Ascending aorta (tissue), 2 donors: Measurements from ENCODE around the gene CTU1. TPM values are rescaled to one million over a fixed set of nuclear protein-coding genes. Genes with fewer than 3 reads are reported as not detected.
"Not testable (repeated sequence)": the region's sequence is repeated elsewhere in the genome, so short reads cannot be mapped to it uniquely, and the experiment has no call there.

Experiments
- DNase-seq, 2 donors: peaks; one replicate each; pipeline ENCODE4 v3.0.0-alpha.2; 2019; ENCODE audit warnings: low spot score in 2 of 2
- H3K27ac ChIP-seq, 2 donors: fragments of 200-600 bp; sonication (generic); one replicate each; pipeline ENCODE4 v1.5.1; 2016 to 2017; ENCODE audit warnings: mild to moderate bottlenecking in 1 of 2
- H3K27me3 ChIP-seq: fragments of 200-600 bp; sonication (generic); one replicate; pipeline ENCODE4 v1.5.1; 2017
- H3K36me3 ChIP-seq, 2 donors: fragments of 200-600 bp; sonication (generic); one replicate each; pipeline ENCODE4 v1.5.1; 2016
- H3K4me1 ChIP-seq, 2 donors: fragments of 200-600 bp; sonication (generic); one replicate each; pipeline ENCODE4 v1.5.1; 2016 to 2017; ENCODE audit warnings: mild to moderate bottlenecking in 1 of 2
- H3K4me3 ChIP-seq, 2 donors: fragments of 200-600 bp; sonication (generic); one replicate each; pipeline ENCODE4 v1.5.1; 2016 to 2017; ENCODE audit warnings: mild to moderate bottlenecking in 1 of 2
- H3K9me3 ChIP-seq, 2 donors: fragments of 200-600 bp; sonication (generic); one replicate each; pipeline ENCODE4 v1.5.1; 2016
- CTCF ChIP-seq, 3 experiments: fragments of 200-600 bp in 2 of 3; fragments of 450-650 bp in 1 of 3; sonication (generic) in 2 of 3; IDR thresholded peaks; one replicate each; pipeline ENCODE4 v1.5.1; 2016 to 2019; ENCODE audit warnings: antibody characterized with exemption in 3 of 3, mild to moderate bottlenecking in 1 of 3, moderate library complexity in 1 of 3
- intact Hi-C: fragments of 100-400 bp; cut with DNase I; formaldehyde crosslinking; loops from one replicate; pipeline ENCODE4 v1.15.1; 2023
- total RNA-seq: library from RNA; depleted of rRNA; stranded (reverse); fragments of >200 nt; gene quantifications from one replicate; pipeline ENCODE4 v1.1.0, GENCODE V29; 2016

CTU1 gene
- total RNA-seq, 1 donor from 2014 or later = 8.9 TPM

- intact Hi-C loops = no loop called here
- no peaks in the 10 kb centered on the region for H3K27me3 ChIP-seq
- DNase-seq = no peak
- H3K27ac ChIP-seq = no peak overlapping the region
- H3K4me1 ChIP-seq = no peaks in the 10 kb centered on the region
- no peak for TF ChIP-seq CTCF (IDR thresholded peaks at IDR 0.05)
- H3K4me3 ChIP-seq = no peak overlapping the region
- no peaks in the 10 kb centered on the region for H3K36me3 ChIP-seq
- H3K9me3 ChIP-seq = no peaks in the 10 kb centered on the region
Measured at GRCh38 chr19:51147663-51148062, 39.5 kb upstream of the CTU1 start.

DNA sequence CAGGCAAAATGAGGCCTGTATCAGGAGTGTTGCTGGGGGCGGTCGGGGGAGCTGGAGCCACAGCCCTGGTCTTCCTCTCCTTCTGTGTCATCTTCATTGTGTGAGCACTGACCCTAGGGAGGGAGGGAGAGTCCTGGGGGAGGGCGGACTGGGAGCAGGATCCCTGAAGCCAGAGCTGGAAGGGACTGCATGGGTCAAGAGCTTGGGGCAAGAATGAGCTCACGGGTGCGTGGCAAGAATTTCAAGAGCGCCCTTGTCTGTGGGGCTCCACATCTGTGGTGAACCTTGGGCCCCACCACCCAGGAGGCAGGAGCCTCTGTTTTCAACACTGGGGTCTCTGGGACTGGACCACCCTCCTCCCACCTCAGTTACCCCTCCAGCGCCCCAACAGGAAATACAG is 38.5 kb upstream of the CTU1 start:
- H3K36me3 ChIP-seq = no peaks in the 10 kb centered on the region
- H3K4me3 ChIP-seq = no peak overlapping the region
- intact Hi-C loops = no loop called here
- H3K27ac ChIP-seq = no peak overlapping the region
- DNase-seq = no peak
- no peaks in the 10 kb centered on the region for H3K9me3 ChIP-seq
- no peaks in the 10 kb centered on the region for H3K4me1 ChIP-seq
- H3K27me3 ChIP-seq = no peaks in the 10 kb centered on the region
- TF ChIP-seq CTCF (IDR thresholded peaks at IDR 0.05) = no peak

DNA sequence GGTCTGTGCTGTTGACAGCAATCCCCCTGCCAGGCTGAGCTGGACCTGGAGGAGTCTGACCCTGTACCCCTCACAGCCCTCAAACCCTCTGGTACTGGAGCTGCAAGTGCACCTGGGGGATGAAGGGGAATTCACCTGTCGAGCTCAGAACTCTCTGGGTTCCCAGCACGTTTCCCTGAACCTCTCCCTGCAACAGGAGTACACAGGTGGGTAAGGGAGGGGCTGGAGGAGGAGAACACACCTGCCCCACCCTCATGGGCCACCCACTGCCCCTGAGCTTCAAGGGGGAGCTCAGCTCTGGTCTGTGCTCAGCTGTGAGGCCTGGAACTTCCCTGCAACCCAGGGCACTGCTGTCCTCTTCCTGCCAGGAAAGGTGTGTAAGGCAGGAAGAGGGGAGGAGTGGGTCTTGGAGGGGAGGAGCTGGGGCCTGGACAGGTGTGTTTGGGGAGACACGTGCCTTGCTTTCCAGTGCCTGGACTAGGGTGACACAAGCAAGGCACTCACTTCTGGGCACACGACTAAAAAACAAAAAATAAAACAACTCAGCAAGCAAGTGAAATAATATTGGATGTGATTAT is 37.8 kb upstream of the CTU1 start:
- no peak for TF ChIP-seq CTCF (IDR thresholded peaks at IDR 0.05)
- no peaks in the 10 kb centered on the region for H3K9me3 ChIP-seq
- H3K4me1 ChIP-seq = no peaks in the 10 kb centered on the region
- DNase-seq = no peak
- intact Hi-C loops = no loop called here
- no peak overlapping the region for H3K27ac ChIP-seq
- no peaks in the 10 kb centered on the region for H3K36me3 ChIP-seq
- H3K4me3 ChIP-seq = no peak overlapping the region
- no peaks in the 10 kb centered on the region for H3K27me3 ChIP-seq

DNA sequence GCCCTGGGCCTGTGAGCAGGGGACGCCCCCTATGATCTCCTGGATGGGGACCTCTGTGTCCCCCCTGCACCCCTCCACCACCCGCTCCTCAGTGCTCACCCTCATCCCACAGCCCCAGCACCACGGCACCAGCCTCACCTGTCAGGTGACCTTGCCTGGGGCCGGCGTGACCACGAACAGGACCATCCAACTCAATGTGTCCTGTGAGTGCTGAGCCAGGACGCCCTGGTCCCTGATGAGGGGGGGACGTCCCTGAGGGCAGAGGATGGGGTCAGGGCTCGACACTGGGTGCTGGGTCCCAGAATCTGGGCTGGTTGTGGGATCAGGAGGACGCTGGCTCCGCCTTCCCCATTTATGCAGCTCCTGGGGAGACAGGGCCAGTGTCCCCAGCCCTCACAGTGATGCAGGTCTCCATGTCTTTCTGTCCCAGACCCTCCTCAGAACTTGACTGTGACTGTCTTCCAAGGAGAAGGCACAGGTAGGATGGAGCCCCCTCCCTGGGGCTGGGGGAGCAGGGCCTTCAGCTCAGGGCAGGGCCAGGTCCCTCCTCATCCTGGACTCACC is 36.4 kb upstream of the CTU1 start:
- Histone ChIP-seq H3K4me3 (no peak overlapping the region), H3K27me3 (no peaks in the 10 kb centered on the region), H3K36me3 (no peaks in the 10 kb centered on the region), H3K4me1 (no peaks in the 10 kb centered on the region), H3K27ac (no peak overlapping the region), H3K9me3 (no peaks in the 10 kb centered on the region)
- no peak for TF ChIP-seq CTCF (IDR thresholded peaks at IDR 0.05)
- DNase-seq = no peak
- intact Hi-C loops = no loop called here

- Histone ChIP-seq H3K27ac (no peak overlapping the region), H3K36me3 (no peaks in the 10 kb centered on the region), H3K27me3 (no peaks in the 10 kb centered on the region), H3K4me1 (no peaks in the 10 kb centered on the region), H3K4me3 (no peak overlapping the region), H3K9me3 (no peaks in the 10 kb centered on the region)
- intact Hi-C loops = no loop called here
- no peak for TF ChIP-seq CTCF (IDR thresholded peaks at IDR 0.05)
- no peak for DNase-seq
Measured at GRCh38 chr19:51143486-51143885, 35.3 kb upstream of the CTU1 start.

GRCh38 chr19:51142809-51143475 is 34.7 kb upstream of the CTU1 start:
- H3K27me3 ChIP-seq, H3K9me3 ChIP-seq, H3K4me1 ChIP-seq, H3K4me3 ChIP-seq, H3K36me3 ChIP-seq, intact Hi-C loops, DNase-seq: not testable (repeated sequence)
- H3K27ac ChIP-seq = peak overlapping the region in 1 of 2 donors; percentile 27
